Esophagus mucosa (tissue), 1 donor: ENCODE data around the gene FAM83F. TPM values are rescaled to one million over a fixed set of nuclear protein-coding genes. Genes with fewer than 3 reads are reported as not detected.

ENCODE experiments used
- ATAC-seq: fragments of 200-7000 bp; cut with Tn5 transposase; one replicate; pipeline ENCODE4 v1.9.1; 2020
- total RNA-seq: library from RNA; stranded (reverse); gene quantifications from one replicate; pipeline ENCODE4 v1.2.4, GENCODE V29; 2023
- donor health status: DM: yes; HTN: yes; CAD: no.

Gene FAM83F
- total RNA-seq, 1 donor from 2014 or later, result 50.7 TPM

DNA sequence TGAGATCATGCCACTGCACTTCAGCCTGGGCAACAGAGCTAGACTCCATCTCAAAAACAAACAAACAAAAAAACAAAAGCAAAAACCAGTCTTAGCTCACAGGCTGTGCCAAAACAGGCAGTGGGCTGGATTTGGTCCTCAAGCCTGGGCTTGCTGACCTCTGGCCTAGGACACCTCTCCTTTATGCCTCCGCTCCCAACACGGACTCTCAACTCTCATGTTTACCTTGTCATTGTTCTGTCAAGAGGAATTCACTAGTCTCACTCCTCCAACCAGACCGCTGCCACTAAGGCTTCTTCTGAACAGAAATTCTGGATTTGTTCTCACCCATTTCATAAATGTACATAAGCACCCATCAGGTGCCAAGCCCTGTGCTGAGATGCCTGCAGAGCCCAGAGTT lies 42.6 kb downstream of the FAM83F start:
- ATAC-seq, result no peak

DNA sequence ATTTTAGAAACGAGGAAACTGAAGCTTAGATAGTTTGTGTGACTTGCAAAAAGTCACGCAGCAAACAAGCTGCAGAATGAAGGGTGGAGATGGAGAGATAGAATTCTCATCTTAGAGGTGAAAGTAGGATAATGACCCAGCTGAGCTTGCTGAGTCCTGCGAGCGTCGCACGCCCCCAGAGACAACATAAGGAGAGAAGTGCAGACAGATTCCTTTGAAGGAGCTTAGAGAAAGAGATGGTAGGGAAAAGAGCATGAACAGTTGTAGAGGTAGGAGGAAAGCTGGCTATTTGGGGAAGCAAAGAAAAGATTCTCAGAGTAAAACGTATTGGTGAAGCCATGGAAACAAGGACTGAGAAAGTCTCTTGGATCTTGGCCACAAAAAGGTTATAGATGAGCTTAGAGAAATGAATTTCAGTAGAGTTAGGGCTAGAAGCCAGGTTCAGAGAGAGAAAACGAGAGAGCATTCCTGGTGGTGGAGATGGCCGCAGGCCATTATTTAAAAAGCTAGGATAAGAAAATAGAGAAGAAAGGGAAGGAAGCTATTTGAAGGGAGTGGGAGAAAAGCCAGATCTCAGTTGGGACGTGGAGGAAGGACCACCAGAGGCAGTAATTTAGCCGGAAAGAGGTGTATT lies 44.8 kb downstream of the FAM83F start:
- ATAC-seq, result no peak

DNA sequence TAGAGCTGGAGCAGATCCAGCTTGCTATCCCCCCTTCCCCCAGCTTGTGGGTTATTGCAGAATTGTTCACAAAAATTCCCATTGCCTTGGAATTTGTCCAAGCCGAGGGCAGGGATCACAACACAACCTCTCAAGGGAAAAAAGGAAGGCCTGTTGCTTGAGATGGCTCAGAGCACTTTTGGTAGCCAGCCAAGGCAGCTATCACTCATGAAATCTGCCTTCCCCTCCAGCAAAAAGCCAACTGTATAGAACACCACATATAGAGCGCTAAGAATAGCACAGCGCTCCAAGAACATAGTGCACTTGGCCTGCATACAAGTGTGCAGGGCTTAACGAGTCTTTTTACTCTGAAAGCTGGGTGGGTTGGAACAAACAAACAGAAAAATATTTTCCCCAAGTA lies 46.2 kb downstream of the FAM83F start:
- ATAC-seq, result no peak

DNA sequence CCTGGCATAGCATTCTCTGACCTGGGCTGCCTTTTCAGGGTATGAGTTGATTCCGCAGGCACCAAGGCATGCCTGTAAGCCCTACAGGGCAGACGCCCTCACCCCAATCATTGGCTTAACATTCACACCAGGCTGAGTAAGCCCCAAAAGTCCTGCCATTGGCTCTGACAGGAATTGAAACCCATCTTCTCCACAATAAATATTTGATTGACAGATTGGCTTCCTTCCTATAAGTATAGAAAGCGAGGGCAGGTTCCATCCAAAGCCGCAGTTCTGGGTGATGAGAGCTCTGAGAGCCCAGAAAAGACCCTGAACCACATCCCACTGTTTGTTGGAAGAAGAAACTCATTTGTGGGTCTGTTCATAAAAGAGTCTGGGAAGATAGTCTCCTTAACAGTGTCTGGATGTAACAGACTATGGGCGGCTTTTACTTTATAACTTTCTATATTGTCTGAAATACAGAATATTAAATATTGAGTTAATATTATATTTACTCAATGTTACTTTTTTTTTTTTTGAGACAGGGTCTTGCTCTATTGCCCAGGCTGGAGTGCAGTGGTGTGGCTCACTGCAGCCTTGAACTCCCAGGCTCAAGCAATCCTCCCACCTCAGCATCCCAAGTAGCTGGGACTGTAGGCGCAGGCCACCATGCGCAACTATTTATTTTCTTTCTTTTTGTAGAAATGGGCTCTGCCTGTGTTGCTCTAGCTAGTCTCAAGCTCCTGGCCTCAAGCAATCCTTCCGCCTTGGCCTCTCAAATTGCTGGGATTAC lies 46.8 kb downstream of the FAM83F start:
- no peak for ATAC-seq

GRCh38 chr22:40042312-40042711 lies 47.6 kb downstream of the FAM83F start:
- ATAC-seq, result no peak

DNA sequence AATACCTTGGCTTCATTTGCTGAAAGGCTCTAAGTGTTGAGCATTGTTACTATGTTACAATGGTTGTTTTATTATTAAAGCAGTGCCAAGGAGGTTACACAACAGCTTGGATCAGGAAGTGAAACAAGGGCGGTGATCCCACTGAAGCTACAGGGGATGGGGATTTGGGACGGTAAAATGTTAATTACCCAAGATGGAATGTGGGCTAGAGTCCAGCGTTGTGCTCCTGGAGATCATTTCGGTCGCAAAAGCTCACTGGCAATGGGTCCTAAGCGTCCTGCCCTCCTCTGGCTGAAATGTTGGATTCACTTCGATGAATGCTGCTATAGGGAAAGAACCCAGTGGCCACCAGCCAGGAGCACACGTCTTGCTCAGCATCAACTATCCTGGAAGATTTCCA lies 48.3 kb downstream of the FAM83F start:
- peak; percentile 31 for ATAC-seq

DNA sequence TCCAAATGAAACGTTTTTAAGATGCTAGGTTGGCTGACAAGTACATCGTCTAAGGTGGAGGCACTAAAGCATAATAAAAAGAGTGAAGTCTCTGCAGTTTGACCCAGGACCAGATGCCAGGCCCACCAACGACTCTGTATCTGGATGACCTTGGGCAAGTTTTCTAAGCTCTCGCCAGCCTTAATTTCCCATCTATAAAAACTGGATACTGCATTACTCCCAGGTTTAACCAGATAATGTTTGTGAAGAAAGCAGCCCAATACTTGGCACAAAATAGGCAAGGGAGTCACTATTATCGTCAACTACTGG lies 49.0 kb downstream of the FAM83F start:
- no peak for ATAC-seq

- peak; percentile 92 for ATAC-seq
Measured at GRCh38 chr22:40044102-40044869, 49.5 kb downstream of the FAM83F start.

- peak; percentile 8 for ATAC-seq
Measured at GRCh38 chr22:40044870-40045834, 50.4 kb downstream of the FAM83F start.

DNA sequence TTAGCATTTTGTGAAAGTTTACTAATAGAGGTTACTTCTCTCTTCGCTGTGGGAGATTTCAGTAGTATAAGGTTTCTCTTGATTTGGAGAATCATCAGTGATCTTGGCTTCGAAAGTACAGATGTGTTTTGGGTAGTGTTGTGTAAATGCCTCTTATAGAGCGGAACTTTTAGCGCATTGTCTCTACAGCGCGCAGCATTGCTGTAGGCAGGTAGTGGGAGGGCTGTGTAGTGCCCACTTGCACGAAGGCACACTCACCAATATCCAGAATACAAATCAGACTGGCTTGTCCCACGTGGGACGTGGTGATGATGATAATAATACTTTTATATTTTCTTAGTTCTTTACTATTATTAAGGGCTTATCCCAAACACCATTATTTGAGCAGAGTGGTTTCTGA lies 51.4 kb downstream of the FAM83F start:
- no peak for ATAC-seq

DNA sequence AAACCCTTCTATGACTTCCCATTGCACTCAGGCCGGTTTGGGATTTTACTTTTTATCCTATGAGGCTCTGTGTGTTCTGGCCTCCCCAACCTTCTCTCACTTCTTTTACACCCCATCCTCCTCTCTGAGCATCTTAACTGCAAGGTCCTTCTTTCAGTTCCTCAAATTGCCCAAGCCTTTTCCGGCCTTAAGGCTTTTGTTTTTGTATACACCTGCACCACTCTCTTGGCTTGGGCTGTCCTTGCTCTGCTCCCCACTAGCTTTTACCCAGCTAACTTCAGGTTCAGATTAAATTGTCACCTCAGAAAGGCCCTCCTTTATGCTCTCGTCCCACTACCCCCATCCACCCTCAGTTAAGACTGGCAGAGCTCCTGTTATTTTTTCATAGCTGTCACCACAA lies 55.5 kb downstream of the FAM83F start:
- ATAC-seq, result peak; percentile 28

- ATAC-seq, result no peak
Measured at GRCh38 chr22:40051322-40051721, 56.6 kb downstream of the FAM83F start.

- ATAC-seq, result no peak
Measured at GRCh38 chr22:40053460-40053859, 58.7 kb downstream of the FAM83F start.

DNA sequence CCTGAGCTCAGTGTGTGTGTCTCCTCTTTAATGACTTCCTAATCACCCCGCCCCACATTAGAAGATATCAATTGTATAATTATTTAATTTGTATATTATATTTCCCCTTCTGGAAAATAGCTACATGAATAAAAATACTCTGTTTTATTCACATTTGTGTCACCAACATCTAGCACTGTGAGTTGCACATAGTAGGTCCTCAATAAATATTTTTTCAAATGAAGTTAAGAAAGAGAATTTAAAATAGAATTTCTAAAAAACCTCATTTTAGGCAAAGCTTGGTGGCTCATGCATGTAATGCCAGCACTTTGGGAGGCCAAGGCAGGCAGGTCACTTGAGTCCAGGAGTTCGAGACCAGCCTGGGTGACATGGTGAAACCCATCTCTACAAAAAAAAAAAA lies 59.7 kb downstream of the FAM83F start:
- no peak for ATAC-seq

- peak; percentile 47 for ATAC-seq
Measured at GRCh38 chr22:40055143-40055883, 60.6 kb downstream of the FAM83F start.

- ATAC-seq, result no peak
Measured at GRCh38 chr22:40056154-40056553, 61.4 kb downstream of the FAM83F start.

GRCh38 chr22:40056559-40056958 lies 61.8 kb downstream of the FAM83F start:
- ATAC-seq, result no peak

DNA sequence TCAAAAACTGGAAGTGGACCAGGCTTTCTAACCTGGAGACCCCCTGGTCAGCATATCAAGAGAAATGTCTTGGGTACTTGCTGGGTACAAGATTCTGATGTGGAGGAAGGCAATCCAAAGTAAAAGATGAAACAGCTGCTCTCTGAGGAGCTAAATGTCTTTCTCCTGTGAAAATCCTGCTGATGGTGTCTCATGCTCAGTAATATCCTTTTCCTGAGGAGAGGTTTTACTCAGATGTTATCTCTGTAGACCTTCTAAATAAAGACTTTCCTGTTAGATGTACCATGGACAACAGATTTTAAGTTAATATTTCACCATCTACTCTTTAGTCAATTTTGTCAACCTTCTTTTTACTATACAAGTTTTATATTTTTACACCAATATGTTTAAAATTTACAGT lies 62.9 kb downstream of the FAM83F start:
- no peak for ATAC-seq

- ATAC-seq, result no peak
Measured at GRCh38 chr22:40058265-40058664, 63.5 kb downstream of the FAM83F start.

GRCh38 chr22:40065981-40066380 lies 71.2 kb downstream of the FAM83F start:
- ATAC-seq, result no peak

GRCh38 chr22:40067639-40068038 lies 72.9 kb downstream of the FAM83F start:
- no peak for ATAC-seq

DNA sequence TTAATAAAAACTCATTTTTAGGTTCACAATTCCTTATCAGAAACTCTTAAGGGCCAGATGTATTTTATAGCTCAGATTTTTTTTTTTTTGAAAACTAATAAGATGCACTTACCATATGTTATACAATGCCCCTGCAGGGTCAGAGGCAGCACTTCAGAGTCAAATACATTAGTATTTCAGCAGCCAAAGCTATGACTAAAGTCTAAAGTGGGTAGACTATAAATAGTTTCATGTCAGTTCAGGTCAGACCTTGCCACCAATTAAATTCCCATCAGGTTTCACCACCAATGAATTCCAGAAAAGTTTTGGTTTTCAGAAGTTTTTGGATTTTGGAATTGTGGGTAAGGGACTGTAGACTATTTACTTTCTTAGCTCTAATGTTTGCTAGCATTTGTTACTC lies 75.9 kb downstream of the FAM83F start:
- ATAC-seq, result no peak
